Right lobe of liver (tissue), 6 donors: Measurements from ENCODE around the gene ALKBH8. TPM values are rescaled to one million over a fixed set of nuclear protein-coding genes. Genes with fewer than 3 reads are reported as not detected.
A peak's percentile ranks its signal among the peaks of the same experiment; 100 is the strongest.

Experiments
- ATAC-seq, 4 donors: fragments of 200-7000 bp; cut with Tn5 transposase; one replicate each; pipeline ENCODE4 v1.9.1; 2020; ENCODE audit warnings: mild to moderate bottlenecking in 4 of 4, moderate library complexity in 4 of 4
- DNase-seq, 3 donors: peaks; one replicate each; pipeline ENCODE4 v3.0.0-alpha.2; 2020
- H3K27ac ChIP-seq, 3 donors: fragments of 200-600 bp; one replicate each; pipeline ENCODE4 v1.8.0; 2022
- H3K27me3 ChIP-seq, 2 donors: fragments of 200-600 bp; one replicate each; pipeline ENCODE4 v1.8.0; 2022
- H3K36me3 ChIP-seq, 4 donors: fragments of 200-600 bp; sonication (generic) in 1 of 4; one replicate each; pipeline versions ENCODE4 v1.5.1 to v1.8.0; 2017 to 2022; ENCODE audit warnings: control low read depth in 1 of 4
- H3K4me1 ChIP-seq, 4 donors: fragments of 200-600 bp; sonication (generic) in 1 of 4; one replicate each; pipeline versions ENCODE4 v1.5.1 to v1.8.0; 2017 to 2022; ENCODE audit warnings: control low read depth in 1 of 4
- H3K4me3 ChIP-seq, 3 donors: fragments of 200-600 bp; one replicate each; pipeline ENCODE4 v1.8.0; 2022
- H3K9me3 ChIP-seq, 4 donors: fragments of 200-600 bp; sonication (generic) in 1 of 4; one replicate each; pipeline versions ENCODE4 v1.5.1 to v1.8.0; 2017 to 2022; ENCODE audit warnings: control low read depth in 1 of 4
- POLR2A ChIP-seq: fragments of 450-650 bp; IDR thresholded peaks from one replicate; pipeline ENCODE4 v1.6.1; 2017; ENCODE audit warnings: antibody characterized with exemption, mild to moderate bottlenecking
- WGBS: methylation state at CpG from one replicate; pipeline ENCODE4 v1.1.6; 2018; ENCODE audit warnings: low coverage, low lambda C conversion rate; ENCODE audit not compliant: insufficient coverage; ENCODE audit errors: missing lambda C conversion rate; 5-methylcytosine and 5-hydroxymethylcytosine counted together
- intact Hi-C, 2 donors: fragments of 100-400 bp; cut with DNase I; formaldehyde crosslinking; loops; one replicate each; pipeline versions ENCODE4 v1.11.2 to v1.14.1; 2022
- total RNA-seq, 6 experiments: library from RNA; depleted of rRNA in 2 of 6; stranded (reverse); fragments of >200 nt in 2 of 6; fragmentation: NEBNext Ultra II Directional in 3 of 6; extraction: Animal tissue kit (Norgen Biotek cat#: 25700) in 3 of 6; gene quantifications; one replicate each; pipeline versions ENCODE4 v1.1.0 to v1.2.4, GENCODE V29; 2016 to 2023
- TF ChIP-seq, protein P1 (sequence below), 4 donors: fragments of 200-600 bp in 3 of 4; fragments of 450-650 bp in 1 of 4; IDR thresholded peaks; one replicate each; pipeline versions ENCODE4 v1.5.1 to v1.8.0; 2016 to 2022; ENCODE audit warnings: antibody characterized with exemption in 4 of 4, mild to moderate bottlenecking in 2 of 4
- donor health status: DM: no; HTN: yes; CAD: no.
- donor health status: DM: no; HTN: no; CAD: no.
- donor health status: DM: no; HTN: no; CAD: no.
- donor health status: DM: no; HTN: yes; CAD: no.
- donor health status: DM: no; HTN: yes; CAD: no.

ALKBH8 gene
- total RNA-seq, 6 experiments from 2014 or later: 2.5 to 4.3 (median 3.1) TPM

DNA sequence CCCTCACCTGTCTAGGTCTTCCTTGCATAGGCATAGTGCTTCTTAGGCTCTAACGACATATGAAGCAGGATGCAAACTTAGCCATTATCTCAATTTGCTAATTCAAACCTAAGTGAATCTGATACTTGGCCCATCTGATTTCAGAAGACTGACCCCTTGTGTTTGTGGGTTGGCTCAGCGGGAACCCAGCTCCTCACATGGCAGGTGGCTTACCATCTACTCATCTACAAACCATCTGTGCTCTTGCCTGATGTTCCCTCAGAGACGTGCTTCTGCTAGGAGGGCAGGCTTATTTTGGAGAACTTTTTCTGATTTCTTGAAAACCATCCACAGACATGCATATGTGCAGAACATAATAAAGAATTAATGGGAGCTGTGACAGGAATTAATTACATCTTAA, 40.6 kb upstream of the ALKBH8 start:
- no peaks in the 10 kb centered on the region for H3K9me3 ChIP-seq
- no peaks in the 10 kb centered on the region for H3K27me3 ChIP-seq
- H3K4me1 ChIP-seq: peaks cover 0 to 20% (median 4%) of the 10 kb centered on the region in 4 donors
- H3K36me3 ChIP-seq: no peaks in the 10 kb centered on the region
- ATAC-seq: no peak
- intact Hi-C loops: no loop called here
- 80% methylated on average over 3 of the region's 3 CpGs for WGBS
- DNase-seq: no peak
- H3K4me3 ChIP-seq: no peak overlapping the region
- TF ChIP-seq, protein P1, sequence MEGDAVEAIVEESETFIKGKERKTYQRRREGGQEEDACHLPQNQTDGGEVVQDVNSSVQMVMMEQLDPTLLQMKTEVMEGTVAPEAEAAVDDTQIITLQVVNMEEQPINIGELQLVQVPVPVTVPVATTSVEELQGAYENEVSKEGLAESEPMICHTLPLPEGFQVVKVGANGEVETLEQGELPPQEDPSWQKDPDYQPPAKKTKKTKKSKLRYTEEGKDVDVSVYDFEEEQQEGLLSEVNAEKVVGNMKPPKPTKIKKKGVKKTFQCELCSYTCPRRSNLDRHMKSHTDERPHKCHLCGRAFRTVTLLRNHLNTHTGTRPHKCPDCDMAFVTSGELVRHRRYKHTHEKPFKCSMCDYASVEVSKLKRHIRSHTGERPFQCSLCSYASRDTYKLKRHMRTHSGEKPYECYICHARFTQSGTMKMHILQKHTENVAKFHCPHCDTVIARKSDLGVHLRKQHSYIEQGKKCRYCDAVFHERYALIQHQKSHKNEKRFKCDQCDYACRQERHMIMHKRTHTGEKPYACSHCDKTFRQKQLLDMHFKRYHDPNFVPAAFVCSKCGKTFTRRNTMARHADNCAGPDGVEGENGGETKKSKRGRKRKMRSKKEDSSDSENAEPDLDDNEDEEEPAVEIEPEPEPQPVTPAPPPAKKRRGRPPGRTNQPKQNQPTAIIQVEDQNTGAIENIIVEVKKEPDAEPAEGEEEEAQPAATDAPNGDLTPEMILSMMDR (IDR thresholded peaks at IDR 0.05): no peak
- TF ChIP-seq POLR2A: no peak
- H3K27ac ChIP-seq: no peak overlapping the region

DNA sequence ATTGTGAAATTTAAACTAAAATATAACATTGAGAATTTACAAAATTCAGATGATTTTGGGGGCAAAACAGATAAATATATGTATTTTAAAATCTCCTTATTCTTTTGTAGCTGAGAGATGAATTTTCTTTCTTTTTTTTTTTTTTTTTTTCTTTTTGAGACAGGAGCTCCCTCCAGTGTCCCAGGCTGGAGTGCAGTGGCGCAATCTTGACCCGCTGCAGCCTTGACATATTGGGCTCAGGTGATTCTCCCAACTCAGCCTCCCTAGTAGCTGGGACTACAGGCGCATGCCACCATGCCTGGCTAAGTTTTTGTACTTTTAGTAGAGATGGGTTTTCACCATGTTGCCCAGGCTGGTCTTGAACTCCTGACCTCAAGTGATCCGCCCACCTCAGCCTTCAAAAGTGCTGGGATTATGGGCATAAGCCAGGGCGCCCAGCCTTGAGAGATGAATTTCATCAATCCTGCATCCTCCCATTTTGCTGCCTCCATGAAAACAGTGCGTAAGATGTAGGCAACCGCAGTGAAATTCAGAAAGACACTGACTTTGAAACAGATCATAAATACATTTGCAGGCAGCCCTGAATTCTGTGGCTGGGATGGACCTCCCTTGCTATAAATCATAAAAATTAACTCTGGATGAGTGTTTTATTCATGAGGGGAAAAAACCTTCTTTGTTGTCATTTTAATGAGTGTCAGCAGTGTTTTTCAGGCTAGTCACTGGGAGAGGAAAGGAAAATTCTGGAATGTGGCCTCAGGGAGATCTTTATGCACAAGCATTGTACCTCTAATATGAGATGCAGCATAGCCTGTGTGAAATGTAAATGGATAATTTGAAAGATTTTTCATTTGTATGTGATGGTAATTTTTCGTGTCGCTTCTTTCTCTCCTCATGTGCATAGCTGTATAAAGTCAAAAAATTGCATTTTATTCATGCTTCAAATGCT, 39.8 kb upstream of the ALKBH8 start:
- peaks cover 0 to 18% (median 4%) of the 10 kb centered on the region in 4 donors for H3K4me1 ChIP-seq
- H3K27ac ChIP-seq: no peak overlapping the region
- ATAC-seq (no peak), DNase-seq (no peak)
- H3K27me3 ChIP-seq: no peaks in the 10 kb centered on the region
- no peak overlapping the region for H3K4me3 ChIP-seq
- intact Hi-C loops: no loop called here
- 92% methylated on average over 9 of the region's 9 CpGs for WGBS
- no peaks in the 10 kb centered on the region for H3K9me3 ChIP-seq
- H3K36me3 ChIP-seq: no peaks in the 10 kb centered on the region
- TF ChIP-seq POLR2A: no peak
- TF ChIP-seq, protein P1 (IDR thresholded peaks at IDR 0.05): no peak

DNA sequence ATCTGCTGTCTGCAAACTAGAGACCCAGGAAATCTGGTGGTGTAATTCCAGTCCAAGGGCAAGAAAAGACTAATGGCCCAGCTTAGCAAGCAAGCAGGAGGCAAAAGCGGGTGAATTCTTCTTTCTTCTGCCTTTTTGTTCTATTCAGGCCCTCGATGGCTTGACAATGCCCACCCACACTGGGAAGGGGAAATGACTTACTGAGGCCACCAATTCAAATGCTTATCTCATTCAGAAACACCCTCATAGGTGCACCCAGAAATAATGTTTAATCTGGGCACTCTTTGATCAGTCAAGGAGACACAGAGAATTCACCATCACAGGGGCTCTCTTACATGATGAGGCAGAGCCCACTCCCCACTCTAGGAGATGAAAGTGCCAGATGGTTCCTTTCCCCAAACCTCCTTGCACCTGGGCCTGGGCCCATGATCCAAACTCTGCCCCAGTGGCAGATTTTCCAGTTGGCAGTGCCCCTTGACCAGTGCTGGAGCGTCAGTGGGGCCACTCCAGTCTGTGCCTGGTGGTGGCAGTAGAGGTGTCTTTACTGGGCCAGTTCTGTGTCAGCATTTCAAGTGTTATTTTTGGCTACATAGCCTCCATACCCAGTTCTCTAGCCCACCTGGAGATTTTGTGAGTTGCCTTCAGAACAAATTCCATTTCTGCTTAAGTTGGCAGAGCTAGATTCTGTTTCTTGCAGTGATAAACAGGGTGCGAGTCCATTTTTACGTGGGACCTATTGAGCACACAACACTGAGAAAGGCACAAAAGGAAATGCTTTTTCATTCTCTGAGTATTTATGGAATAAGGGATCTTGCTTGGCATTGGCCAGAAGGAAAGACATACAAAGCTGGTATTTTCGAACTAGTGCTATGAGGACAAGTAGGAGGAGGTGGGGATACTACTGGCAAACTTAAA, 32.9 kb upstream of the ALKBH8 start:
- TF ChIP-seq, protein P1 (IDR thresholded peaks at IDR 0.05): peak; percentile 57 to 77 (median 70)
- no peak for TF ChIP-seq POLR2A
- WGBS: 40% methylated on average over 6 of the region's 6 CpGs
- no peaks in the 10 kb centered on the region for H3K4me1 ChIP-seq
- H3K36me3 ChIP-seq: no peaks in the 10 kb centered on the region
- H3K9me3 ChIP-seq: no peaks in the 10 kb centered on the region
- intact Hi-C loops: no loop called here
- H3K27ac ChIP-seq: no peak overlapping the region
- DNase-seq: peak; percentile 48 to 72 (median 68)
- peak; percentile 99 for ATAC-seq
- H3K4me3 ChIP-seq: no peak overlapping the region
- H3K27me3 ChIP-seq: no peaks in the 10 kb centered on the region

DNA sequence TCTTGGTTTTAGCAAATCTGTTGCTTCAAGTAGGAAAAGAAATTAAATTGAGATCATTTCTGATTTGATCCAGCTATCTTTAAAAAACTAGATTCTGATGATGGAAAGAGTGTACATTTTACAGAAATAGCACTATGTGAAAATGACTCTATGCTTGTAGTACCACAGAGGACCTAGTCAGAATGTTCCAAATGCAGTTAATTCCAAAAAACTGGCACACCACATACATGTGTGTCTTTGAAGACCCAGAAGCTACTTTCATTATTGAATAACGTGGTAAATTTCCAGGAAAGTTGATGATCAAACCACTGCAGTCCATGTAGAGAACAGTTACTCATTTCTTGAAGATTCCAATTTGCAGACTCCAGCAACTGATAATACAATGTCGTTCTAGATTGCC, 29.2 kb upstream of the ALKBH8 start:
- no peak for ATAC-seq
- Histone ChIP-seq H3K4me3 (no peak overlapping the region), H3K4me1 (peaks cover 0 to 5% (median 0%) of the 10 kb centered on the region in 4 donors), H3K9me3 (no peaks in the 10 kb centered on the region), H3K27ac (no peak overlapping the region), H3K27me3 (no peaks in the 10 kb centered on the region), H3K36me3 (no peaks in the 10 kb centered on the region)
- TF ChIP-seq, protein P1 (IDR thresholded peaks at IDR 0.05): no peak
- no peak for TF ChIP-seq POLR2A
- no peak for DNase-seq
- WGBS: 31% methylated on average over 2 of the region's 2 CpGs
- intact Hi-C loops: no loop called here
